IPS DF 6.9 (cell line): ENCODE measurements around the gene GRM2.
"Not testable (repeated sequence)": the region's sequence is repeated elsewhere in the genome, so short reads cannot be mapped to it uniquely, and the experiment has no call there.

ENCODE experiments used
- DNase-seq: peaks from one replicate; pipeline ENCODE4 v3.0.0-alpha.2; 2013; ENCODE audit warnings: low read depth, low spot score
- H3K27ac ChIP-seq: one replicate; pipeline ENCODE4 v1.5.1; 2013; ENCODE audit warnings: low read length, control low read depth
- H3K27me3 ChIP-seq: 2 replicates; pipeline ENCODE4 v1.6.1; 2013; ENCODE audit warnings: mild to moderate bottlenecking, low read length; ENCODE audit not compliant: control insufficient read depth, insufficient read depth
- H3K36me3 ChIP-seq: 2 replicates; pipeline ENCODE4 v1.6.1; 2013; ENCODE audit warnings: low read length; ENCODE audit not compliant: control insufficient read depth, insufficient read depth
- H3K4me1 ChIP-seq: 2 replicates; pipeline ENCODE4 v1.6.1; 2013; ENCODE audit warnings: low read length; ENCODE audit not compliant: control insufficient read depth, insufficient read depth
- H3K4me3 ChIP-seq: 2 replicates; pipeline ENCODE4 v1.5.1; 2013; ENCODE audit warnings: mild to moderate bottlenecking, low read length
- H3K9me3 ChIP-seq: 2 replicates; pipeline ENCODE4 v1.6.1; 2013; ENCODE audit warnings: low read length, inconsistent platforms; ENCODE audit not compliant: control insufficient read depth, insufficient read depth
- WGBS: extraction: QIAGEN DNeasy Blood & Tissue Kit; methylation state at CpG from one replicate; pipeline ENCODE4 v1.1.7; 2013; ENCODE audit warnings: mixed read lengths, missing lambda C conversion rate; ENCODE audit not compliant: insufficient read length, insufficient coverage; 5-methylcytosine and 5-hydroxymethylcytosine counted together

The GRM2 gene

DNA sequence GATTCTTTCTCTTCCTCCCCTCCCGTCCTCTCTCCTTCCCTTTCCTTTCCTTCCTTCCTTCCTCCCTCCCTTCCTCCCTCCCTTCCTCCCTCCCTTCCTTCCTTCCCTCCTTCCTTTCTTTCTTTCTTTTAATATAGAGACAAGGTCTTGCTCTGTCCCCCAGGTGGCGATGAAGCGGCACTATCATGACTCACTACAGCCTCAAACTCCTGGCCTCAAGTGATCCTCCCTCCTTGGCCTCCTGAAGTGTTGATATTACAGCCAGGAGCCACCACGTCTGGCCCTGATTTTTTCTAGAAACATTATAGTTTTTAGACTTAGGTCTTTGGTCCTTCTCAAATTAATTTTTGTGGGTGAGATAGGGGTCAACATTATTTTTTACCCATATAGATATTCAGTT lies 15.5 kb downstream of the GRM2 start:
- no peak for DNase-seq
- Histone ChIP-seq H3K36me3 (no peaks in the 10 kb centered on the region), H3K27ac (no peak overlapping the region), H3K27me3 (no peaks in the 10 kb centered on the region), H3K4me3 (no peak overlapping the region), H3K9me3 (no peaks in the 10 kb centered on the region), H3K4me1 (no peaks in the 10 kb centered on the region; the same call in 1 of the 2 replicates)
- WGBS = no CpG with 5 or more reads among the region's 4 CpGs

DNA sequence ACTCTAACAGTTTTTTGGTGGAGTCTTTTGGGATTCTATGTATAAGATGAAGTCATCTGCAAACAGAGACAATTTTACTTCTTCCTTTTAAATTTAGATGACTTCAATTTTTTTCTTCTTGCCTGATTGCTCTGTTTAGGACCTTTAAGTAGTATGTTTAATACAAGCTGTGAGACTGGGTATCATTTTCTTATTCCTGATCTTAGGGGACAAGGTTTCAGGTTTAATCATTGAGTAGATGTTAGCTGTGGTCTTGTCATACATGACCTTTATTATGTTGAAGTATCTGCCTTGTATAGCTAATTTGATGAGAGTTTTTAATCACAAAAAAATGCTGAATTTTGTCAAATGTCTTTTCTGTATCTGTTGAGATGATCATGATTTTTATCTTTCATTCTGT lies 20.6 kb downstream of the GRM2 start:
- H3K36me3 ChIP-seq = no peaks in the 10 kb centered on the region
- no peaks in the 10 kb centered on the region for H3K4me1 ChIP-seq

DNA sequence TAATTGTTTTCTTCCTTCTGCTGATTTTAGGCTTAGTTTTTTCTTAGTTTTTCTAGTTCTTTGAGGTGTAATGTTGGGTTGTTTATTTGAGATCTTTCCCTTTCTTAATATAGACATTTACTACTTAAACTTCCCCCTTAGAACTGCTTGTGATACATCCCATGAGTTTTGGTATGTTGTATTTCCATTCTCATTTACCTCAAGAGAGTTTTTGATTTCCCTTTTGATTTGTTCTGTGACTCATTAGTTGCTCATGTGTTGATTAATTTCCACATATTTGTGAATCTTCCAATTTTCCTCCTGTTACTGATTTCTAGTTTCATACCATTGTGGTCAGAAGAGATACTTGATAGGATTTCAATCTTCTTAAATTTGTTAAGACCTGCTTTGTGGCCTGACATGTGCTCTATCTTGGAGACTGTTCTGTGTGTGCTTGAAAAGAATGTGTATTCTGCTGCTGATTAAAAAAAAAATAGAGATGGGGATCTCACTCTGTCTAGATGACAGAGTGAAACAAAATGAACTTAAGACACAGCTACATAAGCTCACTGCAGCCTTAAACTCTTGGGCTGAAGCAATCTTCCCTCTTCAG lies 22.3 kb downstream of the GRM2 start:
- no peak for DNase-seq
- Histone ChIP-seq H3K4me1 (no peaks in the 10 kb centered on the region), H3K27me3 (no peaks in the 10 kb centered on the region), H3K36me3 (no peaks in the 10 kb centered on the region), H3K4me3 (no peak overlapping the region), H3K27ac (no peak overlapping the region), H3K9me3 (no peaks in the 10 kb centered on the region; the same call in 1 of the 2 replicates)

More for the DNA sequence above, 20.6 kb downstream of the GRM2 start:
- Histone ChIP-seq H3K27me3 (no peaks in the 10 kb centered on the region), H3K27ac (no peak overlapping the region), H3K9me3 (no peaks in the 10 kb centered on the region; the same call in 1 of the 2 replicates), H3K4me3 (no peak overlapping the region)
- DNase-seq = no peak

DNA sequence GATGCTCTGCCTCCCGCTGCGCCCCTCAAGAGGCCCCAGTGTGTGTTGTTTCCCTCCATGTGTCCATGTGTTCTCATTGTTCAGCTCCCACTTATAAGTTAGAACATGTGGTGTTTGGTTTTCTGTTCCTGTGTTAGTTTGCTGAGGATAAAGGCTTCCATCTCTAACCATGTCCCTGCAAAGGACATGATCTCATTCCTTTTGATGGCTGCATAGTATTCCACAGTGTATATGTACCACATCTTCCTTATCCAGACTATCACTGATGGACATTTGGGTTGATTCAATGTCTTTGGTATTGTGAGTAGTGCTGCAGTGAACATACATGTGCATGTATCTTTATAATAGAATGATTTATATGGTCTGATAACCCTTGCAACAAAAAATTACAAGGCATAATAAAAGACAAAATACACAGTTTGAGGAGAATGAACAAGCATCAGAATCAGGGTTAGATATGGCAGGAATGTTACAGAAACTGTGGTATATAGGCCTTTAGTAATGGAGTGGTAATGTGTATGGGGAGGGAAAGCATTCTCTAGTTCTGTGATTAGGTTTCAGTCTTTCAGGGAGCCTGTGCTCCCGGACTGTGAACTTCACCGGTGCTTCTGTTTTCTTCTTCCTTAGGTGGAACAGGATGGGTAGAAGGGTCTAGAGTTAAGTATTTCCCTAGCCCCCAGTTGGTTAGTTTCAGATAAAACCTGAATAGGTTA lies 27.1 kb downstream of the GRM2 start:
- H3K9me3 ChIP-seq = no peaks in the 10 kb centered on the region; the same call in 1 of the 2 replicates
- DNase-seq = no peak
- H3K27ac ChIP-seq = no peak overlapping the region
- no peaks in the 10 kb centered on the region for H3K4me1 ChIP-seq
- no peaks in the 10 kb centered on the region for H3K36me3 ChIP-seq
- H3K4me3 ChIP-seq = no peak overlapping the region
- no CpG with 5 or more reads among the region's 4 CpGs for WGBS
- no peaks in the 10 kb centered on the region for H3K27me3 ChIP-seq

DNA sequence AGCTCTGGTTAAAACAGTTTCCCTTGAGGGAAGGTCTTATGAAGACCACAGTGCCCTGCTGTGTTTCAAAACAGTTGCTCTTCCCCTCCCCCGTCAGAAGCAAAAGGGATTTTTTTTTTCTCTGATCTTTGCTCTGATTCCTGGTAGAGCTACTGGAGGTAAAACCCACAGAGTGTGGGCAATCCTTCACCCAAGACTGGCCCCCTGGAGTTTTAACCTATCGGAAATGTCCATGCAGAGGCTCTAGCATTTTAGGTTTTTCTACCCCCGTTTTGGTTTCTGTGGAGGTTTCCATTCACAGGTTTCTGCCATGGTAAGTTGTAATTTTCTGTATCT lies 27.7 kb downstream of the GRM2 start:
- no peaks in the 10 kb centered on the region for H3K36me3 ChIP-seq
- H3K4me1 ChIP-seq = no peaks in the 10 kb centered on the region
- H3K27ac ChIP-seq = no peak overlapping the region
- H3K4me3 ChIP-seq = no peak overlapping the region
- DNase-seq = no peak
- no peaks in the 10 kb centered on the region; the same call in 1 of the 2 replicates for H3K9me3 ChIP-seq
- WGBS = no CpG with 5 or more reads among the region's 3 CpGs
- no peaks in the 10 kb centered on the region for H3K27me3 ChIP-seq

DNA sequence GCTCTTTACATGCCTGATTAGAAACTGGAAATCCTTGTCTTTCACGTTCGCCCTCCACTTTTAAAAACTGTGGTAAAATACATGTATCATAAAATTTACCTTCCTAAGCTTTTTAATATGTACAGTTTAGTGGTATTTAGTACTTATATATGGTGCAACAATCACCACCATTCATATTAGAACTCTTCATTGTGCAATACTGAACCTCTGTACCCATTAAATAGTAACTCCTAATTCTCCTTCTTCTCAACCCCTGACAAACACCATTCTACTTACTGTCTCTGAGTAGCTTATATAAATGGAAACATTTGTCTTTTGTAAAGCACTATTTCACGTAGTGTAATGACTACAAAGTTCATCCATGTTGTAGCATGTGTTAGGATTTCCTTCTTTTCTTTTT lies 28.2 kb downstream of the GRM2 start:
- no peak for DNase-seq
- WGBS = no CpG with 5 or more reads among the region's 3 CpGs
- no peak overlapping the region for H3K4me3 ChIP-seq
- no peaks in the 10 kb centered on the region for H3K36me3 ChIP-seq
- no peak overlapping the region for H3K27ac ChIP-seq
- H3K4me1 ChIP-seq = no peaks in the 10 kb centered on the region
- no peaks in the 10 kb centered on the region for H3K27me3 ChIP-seq
- no peaks in the 10 kb centered on the region for H3K9me3 ChIP-seq

DNA sequence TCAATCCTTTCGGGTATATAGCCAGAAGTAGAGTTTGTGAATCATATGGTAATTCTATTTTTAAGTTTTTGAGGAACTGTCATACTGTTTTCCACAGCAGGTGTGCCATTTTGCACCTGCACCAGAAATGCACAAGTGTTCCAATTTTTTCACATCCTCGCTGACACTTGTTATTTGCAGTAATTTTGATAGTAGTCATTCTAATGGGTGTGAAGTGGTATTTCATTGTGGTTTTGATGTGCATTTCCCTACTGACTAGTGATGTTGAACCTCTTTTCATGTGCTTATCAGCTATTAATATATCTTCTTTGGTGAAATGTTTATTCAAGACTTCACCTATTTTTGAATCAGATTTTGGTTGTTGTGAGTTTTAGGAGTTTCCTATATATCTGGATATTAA lies 29.1 kb downstream of the GRM2 start:
- Histone ChIP-seq H3K9me3 (no peaks in the 10 kb centered on the region), H3K36me3 (no peaks in the 10 kb centered on the region), H3K4me3 (no peak overlapping the region), H3K4me1 (no peaks in the 10 kb centered on the region), H3K27me3 (no peaks in the 10 kb centered on the region), H3K27ac (no peak overlapping the region)
- no CpG with 5 or more reads among the region's 2 CpGs for WGBS
- DNase-seq = no peak

DNA sequence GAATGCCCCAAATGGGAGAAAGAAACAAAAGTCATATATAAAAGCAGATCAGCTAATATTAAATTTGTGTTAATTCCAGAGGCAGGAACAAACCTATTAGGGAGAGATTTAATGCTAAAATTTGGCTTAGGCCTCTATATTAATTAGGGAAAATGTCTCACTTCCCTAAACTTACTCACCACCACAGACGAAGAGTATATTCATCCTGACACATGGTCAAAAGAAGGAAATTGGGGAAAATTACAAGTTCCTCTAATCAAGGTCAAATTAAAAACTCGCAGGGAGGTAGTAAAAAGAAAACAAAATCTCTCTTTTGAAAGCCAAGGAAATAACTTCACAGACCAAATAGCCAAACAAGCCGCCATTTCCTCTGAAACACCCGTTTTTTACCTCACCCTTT lies 32.2 kb downstream of the GRM2 start:
- DNase-seq = no peak
- Histone ChIP-seq H3K4me3 (no peak overlapping the region), H3K27ac (no peak overlapping the region), H3K27me3 (no peaks in the 10 kb centered on the region), H3K9me3 (no peaks in the 10 kb centered on the region), H3K4me1 (no peaks in the 10 kb centered on the region), H3K36me3 (no peaks in the 10 kb centered on the region)
- WGBS = no CpG with 5 or more reads among the region's 4 CpGs

DNA sequence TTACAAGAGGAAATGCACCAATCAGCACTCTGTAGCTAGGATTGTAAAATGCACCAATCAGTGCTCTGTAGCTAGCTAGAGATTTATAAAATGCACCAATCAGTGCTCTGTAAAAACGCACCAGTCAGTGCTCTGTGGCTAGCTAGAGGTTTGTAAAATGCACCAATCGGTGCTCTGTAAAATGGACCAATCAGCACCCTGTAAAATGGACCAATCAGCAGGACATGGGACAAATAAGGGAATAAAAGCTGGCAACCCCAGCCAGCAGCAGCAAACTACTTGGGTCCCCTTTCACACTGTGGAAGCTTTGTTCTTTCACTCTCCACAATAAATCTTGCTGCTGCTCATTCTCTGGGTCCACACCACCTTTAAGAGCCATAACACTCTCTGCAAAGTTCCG lies 35.5 kb downstream of the GRM2 start:
- not testable (repeated sequence) for H3K9me3 ChIP-seq, H3K4me1 ChIP-seq, DNase-seq, H3K4me3 ChIP-seq, H3K27me3 ChIP-seq, H3K27ac ChIP-seq, H3K36me3 ChIP-seq
- no CpG with 5 or more reads among the region's 3 CpGs for WGBS

DNA sequence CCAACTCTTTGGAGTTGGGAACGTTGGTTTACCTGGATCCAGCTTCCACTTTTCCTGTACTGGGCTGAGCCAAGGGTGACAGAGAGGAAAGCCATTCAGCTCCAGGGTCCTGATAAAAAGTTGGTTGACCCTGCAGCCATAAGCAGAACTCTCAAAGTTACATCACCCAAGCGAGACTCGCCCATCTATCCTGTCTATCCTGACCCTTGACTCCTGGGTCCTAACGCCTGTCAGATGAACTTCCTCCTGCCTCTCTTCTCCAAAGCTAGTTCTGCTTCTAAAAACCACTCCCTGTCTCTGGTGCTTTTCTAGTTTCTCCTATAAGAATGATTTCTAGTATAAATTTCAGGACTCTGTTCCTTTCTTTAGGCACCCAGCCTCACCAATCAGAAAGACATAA lies 36.1 kb downstream of the GRM2 start:
- not testable (repeated sequence) for H3K27me3 ChIP-seq, H3K9me3 ChIP-seq, H3K4me1 ChIP-seq, DNase-seq, H3K4me3 ChIP-seq, H3K36me3 ChIP-seq, H3K27ac ChIP-seq
- no CpG with 5 or more reads among the region's 4 CpGs for WGBS

DNA sequence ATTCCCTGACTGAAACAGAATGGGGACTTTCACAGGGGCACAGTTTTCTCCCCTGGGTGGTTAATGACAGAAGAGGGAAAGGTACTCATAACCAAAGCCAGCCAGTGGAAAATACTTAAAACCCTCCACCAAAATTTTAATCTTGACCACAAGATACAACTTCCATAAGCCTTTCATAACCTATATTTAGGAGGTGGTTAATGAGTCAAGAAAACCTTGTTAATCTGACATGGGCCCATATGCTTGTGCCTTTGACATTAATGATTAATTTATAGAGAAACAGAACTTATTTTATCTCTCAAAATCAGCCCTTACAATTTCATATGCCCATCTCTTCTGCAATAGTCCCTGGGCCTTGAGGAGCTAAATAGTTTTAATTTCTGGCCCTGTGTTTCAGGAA lies 41.0 kb downstream of the GRM2 start:
- Histone ChIP-seq H3K4me1 (no peaks in the 10 kb centered on the region), H3K27me3 (no peaks in the 10 kb centered on the region), H3K36me3 (no peaks in the 10 kb centered on the region), H3K27ac (no peak overlapping the region), H3K4me3 (no peak overlapping the region), H3K9me3 (no peaks in the 10 kb centered on the region)
- no peak for DNase-seq
